Activated T-cell treated with anti-CD3 and anti-CD28 coated beads, Interleukin-2, amount 50 U/mL, for 48 hours (primary cell): Measurements from ENCODE around the gene TTLL10.

ENCODE experiments used
- DNase-seq, 2 experiments: peaks; one replicate each; pipeline ENCODE4 v3.0.0-alpha.2; 2020

Gene TTLL10

DNA sequence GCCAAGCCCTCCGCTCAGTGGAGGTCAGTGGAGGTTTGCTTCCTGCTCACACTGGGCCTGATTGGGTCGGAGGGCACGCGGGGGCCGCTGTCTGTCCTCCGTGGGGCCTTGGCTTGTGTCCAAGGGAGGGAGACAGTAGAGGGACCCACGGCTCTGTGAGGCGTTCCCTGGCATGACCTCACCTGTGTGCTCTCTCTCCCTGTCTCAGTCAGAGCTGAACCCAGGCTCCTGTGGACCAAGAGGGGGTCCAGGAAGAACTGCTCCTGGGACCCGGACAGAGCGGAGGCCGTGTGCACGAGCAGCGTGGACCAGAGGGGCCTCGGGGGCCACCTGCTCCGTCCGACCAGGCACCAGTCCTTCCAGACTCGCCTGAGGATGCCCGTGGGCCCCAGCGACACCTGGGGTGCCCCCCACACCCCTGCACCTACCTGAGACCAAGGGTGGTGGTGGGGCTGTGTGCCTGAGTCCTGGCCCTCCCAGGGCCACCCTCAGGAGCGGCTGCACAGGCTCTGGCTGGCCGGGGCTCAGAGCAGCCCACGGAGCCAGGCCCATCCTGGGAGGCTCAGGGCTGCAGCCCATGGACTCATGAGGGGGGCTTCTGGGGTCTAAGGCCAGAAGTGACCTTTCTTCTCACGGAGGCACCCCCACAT is 13.3 kb upstream of the TTLL10 start:
- DNase-seq = no peak

DNA sequence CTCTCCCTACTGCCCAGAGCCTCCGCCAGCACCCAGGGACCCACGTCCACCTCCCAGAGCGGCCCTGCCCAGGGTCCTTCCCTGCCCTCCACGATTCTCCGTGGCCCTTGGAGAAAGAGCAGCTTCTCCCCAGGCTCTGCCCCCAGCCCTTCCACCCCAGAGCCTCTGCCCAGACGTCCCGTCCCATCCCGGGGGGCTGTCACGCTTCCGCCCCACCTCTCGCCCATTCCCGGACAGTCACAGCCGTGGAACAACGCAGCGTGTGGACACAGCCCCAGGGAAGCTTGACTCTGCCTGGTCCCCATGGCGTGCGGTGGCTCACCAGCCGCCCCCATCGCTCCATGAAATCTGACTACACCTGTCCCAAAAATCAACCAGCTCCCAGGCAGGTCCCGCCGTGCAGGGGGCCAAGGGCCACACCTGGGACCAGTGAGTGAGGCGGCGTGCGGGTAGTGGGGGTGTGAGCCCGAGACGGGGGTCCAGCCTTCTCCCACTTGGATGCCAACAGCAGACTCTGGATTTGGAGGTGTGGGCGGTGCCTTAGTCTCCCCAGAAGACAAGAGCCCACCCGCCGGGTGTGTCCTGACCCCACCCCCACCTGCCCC is 12.5 kb upstream of the TTLL10 start:
- DNase-seq = no peak

DNA sequence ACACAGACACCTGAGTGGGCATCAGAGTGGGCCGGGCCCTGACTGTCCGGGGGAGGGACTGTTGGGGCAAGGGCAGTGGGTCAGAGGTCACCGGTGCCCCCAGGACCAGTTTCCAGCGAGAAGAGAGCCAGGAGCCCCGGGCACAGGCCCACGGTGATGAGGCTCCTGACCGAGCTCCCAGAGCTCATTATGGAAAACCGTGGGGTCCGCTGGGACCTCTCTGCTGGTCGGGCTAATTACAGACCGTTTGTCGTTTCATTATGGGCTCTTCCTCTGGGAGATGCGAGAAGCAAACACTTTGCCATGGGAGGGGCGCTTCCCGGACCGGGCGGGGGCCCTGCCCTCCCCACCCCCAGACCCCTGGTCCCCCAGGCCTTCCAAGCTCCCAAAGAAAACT is 12.0 kb upstream of the TTLL10 start:
- no peak for DNase-seq

DNA sequence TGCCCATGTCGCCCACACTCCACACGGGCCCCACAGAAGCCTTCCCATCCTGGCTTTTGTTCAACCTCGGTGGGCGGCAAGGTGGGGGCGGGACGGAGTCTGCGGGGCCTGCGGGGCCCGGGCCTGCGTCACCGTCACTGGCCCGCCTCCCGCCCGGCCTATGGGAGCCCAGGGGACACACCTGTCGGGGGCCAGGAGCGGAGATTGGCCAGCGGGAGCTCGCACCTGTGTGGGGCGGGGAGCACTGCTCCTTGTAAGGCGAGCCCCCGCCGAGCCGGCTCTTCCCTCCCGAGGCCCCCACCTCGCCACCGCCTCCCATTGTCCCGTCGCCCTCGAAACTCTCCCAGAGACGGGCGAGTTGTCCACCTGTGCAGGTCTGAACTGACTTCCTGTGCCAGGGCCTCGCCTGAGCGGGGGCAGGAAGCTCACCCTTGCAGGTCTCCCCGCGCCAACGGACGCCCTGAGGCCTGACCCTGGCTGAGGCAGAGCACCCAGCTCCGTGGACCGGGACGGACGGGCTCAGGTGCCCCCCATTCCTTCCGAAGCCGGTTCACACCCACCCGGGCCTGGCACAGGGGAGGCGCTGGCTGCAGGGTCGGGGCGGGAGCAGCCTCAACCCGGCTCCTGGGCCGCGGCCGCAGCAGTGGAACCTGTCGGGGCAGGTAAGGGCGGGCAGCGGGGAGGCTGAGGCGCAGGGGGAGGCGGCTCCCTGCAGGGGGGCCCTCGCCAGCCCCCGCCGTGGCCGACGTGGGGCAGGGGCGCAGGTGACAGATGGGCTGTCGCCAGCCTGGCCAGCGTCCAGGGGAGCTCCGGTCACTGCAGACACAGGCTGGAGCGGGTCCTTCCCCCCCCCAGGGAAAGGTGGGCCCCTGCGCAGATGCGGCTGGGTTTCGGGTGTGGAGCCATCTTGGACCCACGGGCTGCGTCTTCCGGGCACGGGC is 10.8 kb upstream of the TTLL10 start:
- DNase-seq = no peak

DNA sequence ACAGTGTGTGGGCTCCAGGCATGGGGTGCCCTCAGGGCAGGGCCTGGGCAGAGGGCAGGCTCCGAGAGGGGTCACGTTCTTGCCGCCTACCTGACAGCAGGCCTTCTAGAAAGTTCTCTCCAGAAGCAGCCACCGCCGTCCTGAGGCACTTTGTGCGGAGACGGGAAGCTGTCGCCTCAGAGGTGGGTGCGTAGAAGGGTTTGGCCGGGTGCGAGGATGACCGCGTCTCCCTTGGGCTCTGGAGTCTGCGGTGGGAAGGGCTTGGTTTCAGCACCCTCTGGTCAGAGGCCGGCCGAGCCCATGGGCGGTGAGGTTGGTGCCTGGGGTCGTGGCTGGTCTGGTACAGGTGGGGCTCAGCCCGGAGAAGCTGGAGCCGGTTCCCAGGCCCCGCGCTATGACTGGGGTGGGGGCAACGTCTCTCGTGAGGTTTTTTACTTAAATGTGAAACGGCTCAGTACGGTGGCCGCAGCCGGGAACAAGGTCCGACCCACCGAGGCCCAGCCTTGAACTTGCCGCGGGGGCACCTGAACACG is 10.1 kb upstream of the TTLL10 start:
- DNase-seq = no peak

DNA sequence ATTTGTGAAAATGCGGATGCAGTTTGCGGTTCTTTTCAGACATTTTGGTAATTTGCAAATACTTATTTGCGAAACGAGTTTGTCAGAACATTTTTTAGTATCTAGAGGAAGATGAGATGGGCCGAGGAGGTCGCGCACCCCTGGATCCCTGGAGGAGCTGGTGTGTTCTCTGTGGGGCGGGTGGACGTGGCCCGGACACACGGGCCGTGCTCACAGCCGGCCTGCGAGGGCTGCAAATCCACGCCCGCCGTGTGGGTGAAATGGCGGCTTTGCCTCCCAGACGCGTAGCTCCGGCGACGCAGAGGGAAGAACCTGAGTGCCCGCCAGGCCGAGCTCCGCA is 9.3 kb upstream of the TTLL10 start:
- DNase-seq = no peak

DNA sequence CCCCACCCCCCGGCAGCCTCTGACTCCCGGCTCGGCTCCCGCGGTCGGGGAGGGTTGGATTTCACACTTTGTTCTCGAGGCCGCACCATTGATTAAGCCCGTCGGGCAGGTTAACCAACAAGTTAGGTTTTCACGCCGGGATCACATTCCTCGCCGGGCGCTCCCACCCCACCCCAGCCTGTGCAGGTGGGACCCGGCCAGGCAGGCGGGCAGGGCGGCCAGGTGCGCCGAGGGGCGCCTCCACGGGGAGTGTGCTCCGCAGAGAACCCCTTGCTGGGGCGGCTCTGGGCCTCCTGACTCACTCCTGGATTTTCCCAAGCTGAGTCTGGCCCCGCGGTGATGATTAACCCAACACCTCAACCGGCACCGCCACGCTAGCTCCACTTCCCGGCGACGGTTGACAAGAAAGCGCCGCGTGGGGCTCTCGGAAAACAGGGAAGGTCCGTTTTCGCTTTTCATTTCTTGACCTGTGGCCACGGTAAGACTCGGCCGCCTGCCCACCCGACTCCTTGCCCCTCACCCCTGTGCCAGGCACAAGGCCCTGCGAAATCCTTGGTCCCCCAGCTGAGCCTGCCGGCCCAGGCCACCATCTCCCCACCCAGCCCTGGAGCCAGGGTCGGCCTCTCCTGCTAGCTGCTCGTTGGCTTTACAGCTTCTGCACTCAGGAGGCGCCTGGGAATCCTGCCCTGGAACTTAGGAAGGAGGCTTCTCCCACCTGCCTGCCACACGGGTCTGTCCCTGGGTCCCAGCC is 8.8 kb upstream of the TTLL10 start:
- no peak for DNase-seq

DNA sequence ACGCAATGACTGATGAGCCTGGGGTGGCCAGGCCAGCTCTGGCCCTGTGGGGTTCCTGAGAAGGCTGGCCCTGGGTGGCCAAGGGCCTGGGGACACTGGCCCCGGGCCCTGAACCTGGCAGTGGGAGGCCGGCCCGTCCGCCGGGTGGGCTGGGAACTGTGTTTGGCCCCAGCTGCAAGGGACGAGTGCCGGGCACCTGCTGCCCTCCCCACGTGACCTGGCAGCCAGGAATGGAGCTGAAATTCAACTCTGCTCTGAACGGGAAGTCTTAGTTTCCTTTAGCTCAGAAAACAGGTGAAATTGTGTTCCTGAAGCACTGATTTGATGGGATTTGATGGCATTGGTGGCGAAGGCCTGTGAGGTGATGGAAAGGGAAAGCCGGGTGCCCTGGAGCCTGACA is 8.2 kb upstream of the TTLL10 start:
- no peak for DNase-seq

DNA sequence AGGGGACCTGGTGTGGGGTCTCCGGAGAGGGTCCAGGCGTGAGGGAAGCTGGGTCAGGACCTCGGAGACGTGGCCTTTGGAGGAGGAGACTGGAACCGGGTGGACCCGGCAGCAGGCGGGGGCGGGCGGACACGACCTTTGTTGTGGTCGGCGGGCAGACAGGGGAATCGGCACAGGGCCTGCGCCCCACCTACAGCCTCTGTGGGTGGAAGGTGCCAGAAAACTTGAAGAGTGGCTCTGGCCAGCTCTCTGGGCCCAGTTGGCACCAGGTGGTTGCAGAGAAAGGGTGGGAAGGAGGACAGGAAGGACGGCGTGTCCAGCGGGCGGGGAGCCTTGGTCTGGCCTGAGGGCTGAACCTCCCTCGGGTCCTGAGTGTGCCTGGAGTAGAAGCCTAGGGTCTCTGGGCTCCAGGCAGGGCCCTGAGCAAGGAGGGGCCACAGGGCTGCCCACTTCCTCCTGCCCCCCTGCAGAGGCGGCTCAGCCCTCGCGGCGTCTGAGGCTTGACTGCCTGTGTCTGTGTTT is 7.7 kb upstream of the TTLL10 start:
- DNase-seq = no peak

DNA sequence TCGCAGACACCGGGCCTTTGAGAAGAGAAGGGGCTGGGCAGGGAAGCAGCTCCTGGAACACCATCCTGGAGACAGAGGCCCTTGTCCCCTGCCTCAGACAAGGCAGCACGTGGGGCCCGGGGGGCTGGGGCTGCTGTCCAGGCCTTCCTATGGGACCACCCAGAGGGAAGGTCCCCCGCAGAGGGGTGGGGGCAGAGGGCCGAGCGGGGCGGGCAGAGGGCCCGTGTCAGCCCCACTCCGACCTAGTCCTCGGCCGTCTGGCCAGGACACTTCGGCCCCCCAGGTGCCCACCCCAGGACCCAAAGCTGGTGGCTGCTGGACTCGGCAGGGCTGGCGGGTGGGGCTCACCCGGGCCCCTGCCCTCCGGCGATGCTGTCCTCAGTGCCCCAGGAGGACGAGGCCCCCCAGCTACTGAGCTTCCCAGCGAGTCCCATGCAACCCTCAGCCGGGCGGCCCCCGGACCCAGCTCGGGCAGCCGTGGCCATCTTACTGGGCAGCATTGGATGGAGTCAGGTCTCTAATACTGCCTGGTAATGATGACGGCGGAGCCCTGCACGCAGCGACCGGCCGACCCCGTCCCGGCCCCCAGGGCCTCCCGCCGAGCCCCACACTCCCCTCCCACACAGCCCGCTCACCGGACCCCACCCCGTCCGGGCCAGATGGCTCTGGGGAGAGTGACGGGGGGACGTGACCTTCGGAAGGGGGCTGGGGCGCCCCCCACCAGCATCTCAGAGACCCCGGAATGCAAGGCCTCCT is 6.9 kb upstream of the TTLL10 start:
- DNase-seq = no peak

DNA sequence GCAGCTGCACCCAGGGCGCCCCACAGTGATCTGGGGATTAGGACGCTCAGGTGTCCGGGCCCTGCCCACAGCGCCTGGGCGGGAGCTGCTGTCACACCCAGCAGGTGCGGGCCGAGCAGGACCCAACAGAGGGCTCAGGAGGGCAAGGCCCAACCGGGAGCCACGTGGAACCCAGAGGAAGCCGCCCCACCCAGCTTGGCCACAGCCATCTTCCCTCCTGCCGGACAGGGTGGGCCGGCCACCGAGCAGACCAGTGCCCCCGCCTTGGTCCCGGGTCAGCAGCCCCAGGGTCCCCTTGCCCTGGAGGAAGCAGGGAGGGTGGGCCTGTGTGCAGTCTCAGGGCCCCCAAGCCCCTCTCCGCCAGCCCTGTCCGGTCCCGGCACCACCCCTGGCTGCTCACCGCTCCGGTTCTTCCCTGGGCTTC is 6.3 kb upstream of the TTLL10 start:
- DNase-seq = no peak

DNA sequence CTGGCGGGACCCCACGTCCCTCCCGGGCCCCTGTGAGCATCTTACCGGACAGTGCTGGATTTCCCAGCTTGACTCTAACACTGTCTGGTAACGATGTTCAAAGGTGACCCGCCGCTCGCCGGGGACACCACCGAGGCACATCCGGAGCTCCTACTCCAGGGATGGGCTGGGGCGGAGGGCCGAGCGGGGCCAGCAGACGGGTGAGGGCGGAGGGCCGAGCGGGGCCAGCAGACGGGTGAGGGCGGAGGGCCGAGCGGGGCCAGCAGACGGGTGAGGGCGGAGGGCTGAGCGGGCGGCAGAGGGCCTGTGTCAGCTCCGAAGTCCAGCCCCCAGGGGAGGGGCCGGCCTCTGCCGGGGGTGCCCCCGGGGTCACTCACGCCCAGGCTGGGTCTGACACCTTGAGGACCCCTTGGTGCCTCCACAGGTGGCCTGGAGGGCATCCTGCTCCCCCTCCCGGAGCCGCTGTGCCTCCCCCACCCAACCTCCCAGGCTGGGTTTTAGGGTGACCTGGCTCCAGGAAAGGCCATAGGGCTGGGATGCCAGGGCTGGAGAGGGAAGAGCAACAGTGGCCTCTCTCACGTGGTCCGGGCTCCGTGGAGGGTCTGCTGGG is 5.7 kb upstream of the TTLL10 start:
- DNase-seq = no peak

DNA sequence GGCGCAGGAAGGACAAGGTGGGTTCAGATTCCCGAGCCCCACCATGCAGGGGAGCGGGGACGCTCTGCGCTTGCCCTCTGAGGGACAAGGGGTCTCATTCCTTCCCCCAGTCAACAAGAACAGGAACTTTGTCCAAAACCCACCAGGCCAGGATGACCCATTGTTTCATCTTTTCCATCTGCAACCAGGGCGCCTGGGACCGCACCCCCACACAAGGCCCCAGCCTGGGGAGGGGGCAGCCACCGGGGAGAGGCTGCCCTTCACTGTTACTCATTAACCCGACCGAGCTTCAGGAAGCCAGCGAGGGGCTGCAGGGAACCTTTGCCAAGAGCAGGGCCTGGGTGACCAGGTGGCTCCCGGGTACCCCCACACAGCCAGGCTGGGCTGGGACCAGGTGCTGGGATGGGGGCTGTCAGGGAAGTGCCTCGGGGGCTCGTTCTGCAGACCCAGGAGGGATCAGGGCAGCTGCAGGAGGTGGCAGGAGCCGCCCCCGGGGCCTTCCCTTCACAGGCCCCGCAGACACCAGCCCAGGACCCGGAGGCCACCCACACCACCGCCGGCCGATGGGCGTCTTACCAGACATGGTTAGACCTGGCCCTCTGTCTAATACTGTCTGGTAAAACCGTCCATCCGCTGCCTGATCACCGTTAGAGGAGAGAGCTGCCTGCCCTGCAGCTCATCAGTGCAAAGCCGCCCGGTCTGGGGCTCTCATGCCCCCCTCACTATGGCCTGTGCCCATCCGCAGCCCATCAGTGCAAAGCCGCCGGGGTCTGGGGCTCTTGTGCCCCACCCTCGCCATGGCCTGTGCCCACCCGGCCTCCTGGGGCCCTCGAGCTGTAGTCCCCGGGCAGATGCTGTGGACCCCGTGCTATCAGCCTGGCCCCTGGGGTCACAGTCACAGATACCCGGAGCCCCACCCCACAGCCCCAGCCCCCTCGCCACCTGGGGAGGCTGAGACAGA is 4.9 kb upstream of the TTLL10 start:
- DNase-seq = no peak

DNA sequence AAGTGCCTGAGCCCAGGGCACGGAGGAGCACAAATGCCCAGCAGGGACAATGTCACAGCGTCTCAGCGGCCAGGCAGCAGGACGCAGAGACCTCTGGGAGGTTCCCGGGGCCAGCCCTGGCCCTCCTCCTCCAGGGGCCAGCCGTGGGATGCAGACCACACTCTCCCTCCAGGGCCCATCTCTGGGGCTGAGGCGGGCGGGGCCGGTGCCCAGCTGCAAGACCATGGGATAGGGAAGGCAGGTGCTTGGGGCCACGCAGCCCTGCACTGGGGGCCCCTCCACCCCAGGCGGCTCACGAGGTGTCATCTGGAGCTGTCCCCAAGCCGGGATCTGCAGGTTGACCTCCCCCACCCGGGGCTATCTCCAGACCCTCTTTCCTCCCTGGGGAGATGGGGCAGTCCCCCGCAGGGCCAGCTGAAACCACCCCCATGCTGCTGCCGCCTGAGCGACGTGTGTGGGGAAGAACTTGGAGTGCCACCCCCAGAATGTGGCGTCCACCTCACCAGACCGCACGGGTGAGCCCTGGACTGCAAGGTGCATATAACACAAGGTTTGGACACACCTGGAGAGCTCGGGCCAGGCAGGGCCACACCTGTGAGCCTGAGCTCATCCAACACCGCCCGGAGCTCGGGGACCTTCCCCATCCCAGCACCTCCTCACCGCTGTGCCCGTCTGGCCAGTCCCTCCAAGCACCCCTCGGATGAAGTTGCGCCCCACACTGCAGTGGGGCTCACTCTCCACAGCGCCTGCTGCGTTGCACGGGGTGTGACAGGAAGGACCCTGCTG is 4.1 kb upstream of the TTLL10 start:
- DNase-seq = no peak

DNA sequence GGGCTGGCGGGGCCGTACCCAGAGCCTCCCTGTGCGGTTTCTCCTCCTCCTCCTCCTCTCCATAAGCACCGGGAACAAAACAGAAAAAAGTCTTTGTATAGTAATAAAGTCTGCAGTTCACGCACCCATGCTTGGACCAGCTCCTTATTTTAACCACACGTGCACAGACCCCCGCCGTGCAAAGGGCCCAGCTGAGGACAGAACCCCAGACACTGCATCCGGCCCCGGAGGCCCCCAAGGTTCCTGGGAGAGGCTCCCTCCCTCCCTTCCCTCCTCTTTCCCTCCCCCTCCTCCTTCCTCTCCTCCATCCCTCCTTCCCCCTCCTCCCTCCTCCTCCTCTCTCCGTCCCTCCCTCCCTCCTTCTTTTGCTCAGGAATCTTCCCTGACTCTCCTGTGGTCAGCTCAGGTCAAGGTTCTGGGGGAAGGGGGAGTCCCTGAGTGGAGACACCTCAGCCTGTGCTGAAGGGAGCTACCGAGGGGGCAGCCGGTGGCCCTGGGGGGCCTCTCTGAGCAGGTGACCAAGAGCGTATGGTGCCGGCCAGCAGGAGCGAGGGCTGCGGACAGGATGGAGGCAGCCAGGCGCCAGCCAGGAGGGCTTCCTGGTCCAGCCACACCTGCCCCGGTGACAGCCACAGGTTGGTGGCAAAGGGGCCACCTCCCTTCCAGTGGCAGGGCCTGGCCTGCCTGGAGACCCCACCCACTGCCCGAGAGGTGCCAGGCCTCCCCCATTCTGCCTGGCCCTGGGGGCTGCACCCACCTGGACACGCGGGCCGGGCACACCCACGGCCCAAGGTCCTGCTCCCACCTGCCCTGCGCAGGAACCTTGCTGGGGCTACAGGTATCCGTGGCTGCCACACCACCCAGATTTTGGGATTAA is 3.2 kb upstream of the TTLL10 start:
- no peak for DNase-seq

DNA sequence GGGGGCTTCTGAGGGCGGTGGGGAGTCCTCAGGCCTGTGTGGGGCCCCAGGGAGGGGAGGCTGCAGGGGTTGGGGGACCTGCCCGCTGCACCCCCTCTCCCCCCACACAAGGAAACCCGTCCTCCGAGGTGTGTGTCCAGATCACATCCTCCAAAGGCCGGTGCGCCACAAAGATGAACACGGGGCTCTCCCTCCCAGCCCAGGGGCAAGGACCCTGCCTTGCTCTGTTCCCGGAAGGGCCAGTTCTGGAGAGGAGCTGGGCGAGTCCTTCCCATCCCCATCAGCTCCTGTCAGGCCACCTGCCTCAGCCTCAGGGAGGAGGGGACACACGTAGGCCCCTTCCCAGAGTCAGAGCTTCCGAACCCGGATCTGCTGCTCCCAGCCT is 2.5 kb upstream of the TTLL10 start:
- DNase-seq = no peak

DNA sequence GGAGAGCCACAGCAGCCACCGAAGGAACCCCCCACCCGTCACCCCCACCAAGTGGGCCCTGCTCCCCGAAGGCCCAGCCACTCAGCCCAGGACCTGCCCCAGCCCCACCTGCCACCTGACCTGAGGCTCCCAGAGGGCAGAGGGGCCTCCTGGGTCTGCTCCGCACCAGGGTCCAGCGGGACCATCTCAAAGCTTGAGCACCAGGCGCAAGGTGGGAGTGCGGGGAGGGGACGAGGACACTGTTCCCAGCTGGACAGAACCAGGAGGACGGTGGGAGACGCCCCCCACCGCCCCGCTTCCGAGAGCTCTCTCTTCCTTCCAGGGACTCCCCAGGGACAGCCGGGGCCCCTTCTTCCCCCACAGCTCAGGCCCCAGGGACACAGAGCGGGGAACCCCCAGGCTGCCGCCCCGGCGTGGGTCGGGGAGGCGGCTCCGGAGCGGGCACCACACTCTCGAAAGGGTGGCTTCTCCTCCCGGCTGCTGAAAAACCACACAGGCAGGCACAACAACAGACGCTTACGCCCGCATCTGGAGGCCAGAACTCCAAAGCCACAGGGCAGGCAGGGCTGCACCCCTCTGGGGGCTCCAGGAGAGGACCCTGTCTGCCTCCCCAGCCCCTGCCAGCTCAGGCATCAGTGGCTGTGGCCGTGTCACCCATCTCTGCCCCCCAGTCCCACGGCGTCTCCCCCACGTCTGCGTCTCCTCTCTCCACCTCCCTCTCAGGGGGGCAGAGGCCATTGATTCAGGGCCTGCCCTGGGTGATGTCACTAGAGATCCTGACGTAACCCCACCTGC is 1.9 kb upstream of the TTLL10 start:
- peak; percentile 40 to 53 for DNase-seq
